ENCODE results near the gene WNT6. TPM values are rescaled to one million over a fixed set of nuclear protein-coding genes. Genes with fewer than 3 reads are reported as not detected.

Gene WNT6
- total RNA-seq, 1 experiment from 2014 or later = 8.1 TPM

- POLR2A ChIA-PET = interaction anchor here (1.3 kb wide), 1 partner anchor 22 kb away, joined by 5 read pairs; no protein-coding TSS in a partner anchor
- no peak overlapping the region for H3K27ac ChIP-seq (ENCODE audit: low read length)
- H3K4me3 ChIP-seq (ENCODE audit: low read depth in 2 of 2, low read length in 2 of 2) = no peak overlapping the region
- TF ChIP-seq SIN3A (IDR thresholded peaks at IDR 0.05; ENCODE audit: borderline replicate concordance, insufficient read depth, low read depth, low read length) (no peak), REST (IDR thresholded peaks at IDR 0.05; ENCODE audit: insufficient read depth in 1 of 2, low read depth in 2 of 2, low read length in 1 of 2) (no peak), POLR2AphosphoS5 (IDR thresholded peaks at IDR 0.05; ENCODE audit: low read depth, low read length) (no peak), TCF7L2 (IDR thresholded peaks at IDR 0.05; ENCODE audit: low read depth, low read length) (no peak)
- TF ChIP-seq, protein P1, sequence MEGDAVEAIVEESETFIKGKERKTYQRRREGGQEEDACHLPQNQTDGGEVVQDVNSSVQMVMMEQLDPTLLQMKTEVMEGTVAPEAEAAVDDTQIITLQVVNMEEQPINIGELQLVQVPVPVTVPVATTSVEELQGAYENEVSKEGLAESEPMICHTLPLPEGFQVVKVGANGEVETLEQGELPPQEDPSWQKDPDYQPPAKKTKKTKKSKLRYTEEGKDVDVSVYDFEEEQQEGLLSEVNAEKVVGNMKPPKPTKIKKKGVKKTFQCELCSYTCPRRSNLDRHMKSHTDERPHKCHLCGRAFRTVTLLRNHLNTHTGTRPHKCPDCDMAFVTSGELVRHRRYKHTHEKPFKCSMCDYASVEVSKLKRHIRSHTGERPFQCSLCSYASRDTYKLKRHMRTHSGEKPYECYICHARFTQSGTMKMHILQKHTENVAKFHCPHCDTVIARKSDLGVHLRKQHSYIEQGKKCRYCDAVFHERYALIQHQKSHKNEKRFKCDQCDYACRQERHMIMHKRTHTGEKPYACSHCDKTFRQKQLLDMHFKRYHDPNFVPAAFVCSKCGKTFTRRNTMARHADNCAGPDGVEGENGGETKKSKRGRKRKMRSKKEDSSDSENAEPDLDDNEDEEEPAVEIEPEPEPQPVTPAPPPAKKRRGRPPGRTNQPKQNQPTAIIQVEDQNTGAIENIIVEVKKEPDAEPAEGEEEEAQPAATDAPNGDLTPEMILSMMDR (IDR thresholded peaks at IDR 0.05) = no peak
- DNase-seq (ENCODE audit: low read depth, low spot score) (no peak), ATAC-seq (no peak)
- intact Hi-C loops (cut with micrococcal nuclease; ENCODE audit: unreplicated experiment) = loop anchor here (1.0 kb wide), 1 partner anchor 23 kb away; no protein-coding TSS in a partner anchor
- in situ Hi-C loops (cut with HindIII; ENCODE audit: low pct_unique_long_range_greater_than_20kb, low sequenced_read_pairs) = no loop called here
- H3K9me3 ChIP-seq (ENCODE audit: control insufficient read depth, insufficient read depth, low read depth, low read length) = no peaks in the 10 kb centered on the region
- H3K36me3 ChIP-seq (ENCODE audit: control insufficient read depth, insufficient read depth, low read length) = no peaks in the 10 kb centered on the region
- no peaks in the 10 kb centered on the region for H3K27me3 ChIP-seq (ENCODE audit: control insufficient read depth, insufficient read depth, low read length)
- peaks cover 15% of the 10 kb centered on the region for H3K4me1 ChIP-seq (ENCODE audit: control insufficient read depth, insufficient read depth, low read length)
- BruUV-seq (replicated peaks) = no TSS peak
- CTCF ChIA-PET = interaction anchor here (0.7 to 6.0 kb wide), 9 partner anchors 9 to 228 kb away, joined by 3 to 102 read pairs (median 5); partner anchors contain the start of gene CDK5R2
These were observed 16.2 kb downstream of the WNT6 start for GRCh38 chr2:218875692-218876246.

- intact Hi-C loops (cut with micrococcal nuclease; ENCODE audit: unreplicated experiment) = loop anchor here (1.0 kb wide), 1 partner anchor 22 kb away; no protein-coding TSS in a partner anchor
- Histone ChIP-seq H3K36me3 (ENCODE audit: control insufficient read depth, insufficient read depth, low read length) (no peaks in the 10 kb centered on the region), H3K4me3 (ENCODE audit: low read depth in 2 of 2, low read length in 2 of 2) (no peak overlapping the region), H3K4me1 (ENCODE audit: control insufficient read depth, insufficient read depth, low read length) (peaks cover 24% of the 10 kb centered on the region), H3K27ac (ENCODE audit: low read length) (no peak overlapping the region), H3K9me3 (ENCODE audit: control insufficient read depth, insufficient read depth, low read depth, low read length) (no peaks in the 10 kb centered on the region), H3K27me3 (ENCODE audit: control insufficient read depth, insufficient read depth, low read length) (no peaks in the 10 kb centered on the region)
- no TSS peak for BruUV-seq (replicated peaks)
- DNase-seq (ENCODE audit: low read depth, low spot score) = peak; percentile 70
- POLR2A ChIA-PET = interaction anchor here (1.3 kb wide), 1 partner anchor 21 kb away, joined by 5 read pairs; no protein-coding TSS in a partner anchor
- CTCF ChIA-PET = interaction anchor here (0.6 to 6.0 kb wide), 12 partner anchors 8 to 160 kb away, joined by 3 to 102 read pairs (median 4); partner anchors contain the start of gene CDK5R2
- TF ChIP-seq REST (IDR thresholded peaks at IDR 0.05; ENCODE audit: insufficient read depth in 1 of 2, low read depth in 2 of 2, low read length in 1 of 2) (no peak), POLR2AphosphoS5 (IDR thresholded peaks at IDR 0.05; ENCODE audit: low read depth, low read length) (no peak; the same call in 1 of the 2 replicates), TCF7L2 (IDR thresholded peaks at IDR 0.05; ENCODE audit: low read depth, low read length) (no peak), SIN3A (IDR thresholded peaks at IDR 0.05; ENCODE audit: borderline replicate concordance, insufficient read depth, low read depth, low read length) (no peak)
- TF ChIP-seq, protein P1 (IDR thresholded peaks at IDR 0.05) = peak; percentile 96
- ATAC-seq = peak; percentile 66
- in situ Hi-C loops (cut with HindIII; ENCODE audit: low pct_unique_long_range_greater_than_20kb, low sequenced_read_pairs) = no loop called here
These were observed 17.1 kb downstream of the WNT6 start for GRCh38 chr2:218876562-218877219.
